ENCODE data around the gene U2AF2.

DNA sequence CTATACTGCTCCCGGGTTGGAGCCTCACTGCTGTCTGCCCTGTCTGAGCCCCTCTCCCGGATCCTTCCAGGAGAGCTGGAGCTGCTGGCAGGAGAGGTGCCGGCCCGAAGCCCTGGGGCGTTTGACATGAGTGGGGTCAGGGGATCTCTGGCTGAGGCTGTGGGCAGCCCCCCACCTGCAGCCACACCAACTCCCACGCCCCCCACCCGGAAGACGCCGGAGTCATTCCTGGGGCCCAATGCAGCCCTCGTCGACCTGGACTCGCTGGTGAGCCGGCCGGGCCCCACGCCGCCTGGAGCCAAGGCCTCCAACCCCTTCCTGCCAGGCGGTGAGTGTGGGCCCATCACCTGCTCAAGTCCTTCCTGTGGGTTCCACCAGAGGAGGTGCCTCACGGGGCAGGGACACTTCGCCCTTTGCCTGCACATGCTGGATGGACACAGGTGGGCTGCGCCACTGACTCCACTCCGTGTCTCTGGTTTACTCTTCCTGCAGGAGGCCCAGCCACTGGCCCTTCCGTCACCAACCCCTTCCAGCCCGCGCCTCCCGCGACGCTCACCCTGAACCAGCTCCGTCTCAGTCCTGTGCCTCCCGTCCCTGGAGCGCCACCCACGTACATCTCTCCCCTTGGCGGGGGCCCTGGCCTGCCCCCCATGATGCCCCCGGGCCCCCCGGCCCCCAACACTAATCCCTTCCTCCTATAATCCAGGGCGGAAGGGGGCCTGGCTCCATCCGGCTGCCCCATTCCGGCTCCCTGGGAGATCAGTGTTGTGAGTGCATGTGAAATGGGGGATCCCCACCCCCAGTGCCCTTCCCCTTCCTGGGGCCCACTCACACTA is 40.0 kb downstream of the U2AF2 start:
- TF ChIP-seq, protein P1, sequence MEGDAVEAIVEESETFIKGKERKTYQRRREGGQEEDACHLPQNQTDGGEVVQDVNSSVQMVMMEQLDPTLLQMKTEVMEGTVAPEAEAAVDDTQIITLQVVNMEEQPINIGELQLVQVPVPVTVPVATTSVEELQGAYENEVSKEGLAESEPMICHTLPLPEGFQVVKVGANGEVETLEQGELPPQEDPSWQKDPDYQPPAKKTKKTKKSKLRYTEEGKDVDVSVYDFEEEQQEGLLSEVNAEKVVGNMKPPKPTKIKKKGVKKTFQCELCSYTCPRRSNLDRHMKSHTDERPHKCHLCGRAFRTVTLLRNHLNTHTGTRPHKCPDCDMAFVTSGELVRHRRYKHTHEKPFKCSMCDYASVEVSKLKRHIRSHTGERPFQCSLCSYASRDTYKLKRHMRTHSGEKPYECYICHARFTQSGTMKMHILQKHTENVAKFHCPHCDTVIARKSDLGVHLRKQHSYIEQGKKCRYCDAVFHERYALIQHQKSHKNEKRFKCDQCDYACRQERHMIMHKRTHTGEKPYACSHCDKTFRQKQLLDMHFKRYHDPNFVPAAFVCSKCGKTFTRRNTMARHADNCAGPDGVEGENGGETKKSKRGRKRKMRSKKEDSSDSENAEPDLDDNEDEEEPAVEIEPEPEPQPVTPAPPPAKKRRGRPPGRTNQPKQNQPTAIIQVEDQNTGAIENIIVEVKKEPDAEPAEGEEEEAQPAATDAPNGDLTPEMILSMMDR (IDR thresholded peaks at IDR 0.05), result no peak
- TF ChIP-seq POLR2A (IDR thresholded peaks at IDR 0.05), result no peak

Measured in heart left ventricle (tissue), 13 donors.